ENCODE measurements around the gene TBC1D8B. TPM values are rescaled to one million over a fixed set of nuclear protein-coding genes. Genes with fewer than 3 reads are reported as not detected.
"Not testable (repeated sequence)": the region's sequence is repeated elsewhere in the genome, so short reads cannot be mapped to it uniquely, and the experiment has no call there.

TBC1D8B gene
- total and polyA plus RNA-seq, 5 donors: 1.9 to 6.8 (median 5.5) TPM

DNA sequence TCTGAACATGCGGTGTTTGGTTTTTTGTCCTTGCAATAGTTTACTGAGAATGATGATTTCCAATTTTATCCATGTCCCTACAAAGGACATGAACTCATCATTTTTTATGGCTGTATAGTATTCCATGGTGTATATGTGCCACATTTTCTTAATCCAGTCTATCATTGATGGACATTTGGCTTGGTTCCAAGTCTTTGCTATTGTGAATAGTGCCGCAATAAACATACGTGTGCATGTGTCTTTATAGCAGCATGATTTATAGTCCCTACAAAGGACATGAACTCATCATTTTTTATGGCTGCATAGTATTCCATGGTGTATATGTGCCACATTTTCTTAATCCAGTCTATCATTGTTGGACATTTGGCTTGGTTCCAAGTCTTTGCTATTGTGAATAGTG is 11.6 kb downstream of the TBC1D8B start:
- H3K27me3 ChIP-seq (ENCODE audit: control insufficient read depth, insufficient read depth); DNase-seq; H3K4me3 ChIP-seq (ENCODE audit: low read length); ATAC-seq; intact Hi-C loops (cut with DNase I); H3K4me1 ChIP-seq (ENCODE audit: control insufficient read depth, insufficient read depth, low read length); H3K27ac ChIP-seq (ENCODE audit: low read length); H3K9me3 ChIP-seq (ENCODE audit: control insufficient read depth, low read length): not testable (repeated sequence)
- 97% methylated on average over 3 of the region's 3 CpGs for WGBS

DNA sequence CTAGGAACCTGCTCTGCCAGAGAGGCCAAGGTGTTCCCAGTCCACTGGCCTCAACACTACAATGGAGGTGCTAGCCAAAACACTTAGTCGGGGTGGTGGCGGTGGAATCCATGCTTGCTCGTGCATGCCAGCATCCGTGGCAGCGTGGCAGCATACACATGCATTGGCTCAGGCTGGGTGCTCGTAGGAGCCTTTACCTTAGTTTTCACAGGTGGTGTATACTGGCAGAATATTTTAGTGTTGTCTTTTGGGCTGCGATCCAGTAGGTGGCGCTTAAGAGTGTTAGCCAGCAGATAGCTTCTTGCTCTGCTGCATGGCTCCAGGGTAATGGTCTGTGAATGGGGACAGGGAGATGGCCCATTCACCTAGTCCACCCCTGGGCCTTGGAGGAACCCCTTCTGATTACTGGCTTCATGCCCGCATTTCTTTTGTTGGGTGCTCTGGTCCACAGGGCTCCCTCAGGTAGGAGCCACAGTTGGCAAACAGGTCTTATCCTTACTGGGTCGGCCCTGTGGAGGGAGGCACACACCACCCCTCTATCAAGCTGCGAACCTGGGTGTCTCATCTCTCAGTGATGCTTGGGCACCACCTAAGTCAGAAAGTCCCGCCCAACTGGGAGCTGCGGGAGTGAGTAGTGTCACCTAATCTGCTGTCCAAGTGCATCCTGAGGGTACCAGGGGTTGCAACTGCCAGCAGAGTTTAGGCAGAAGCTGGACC is 60.7 kb downstream of the TBC1D8B start:
- ATAC-seq (no peak), DNase-seq (peak in 1 of 3 donors; percentile 32)
- Histone ChIP-seq H3K27me3 (ENCODE audit: control insufficient read depth, insufficient read depth) (no peaks in the 10 kb centered on the region), H3K27ac (ENCODE audit: low read length) (no peak overlapping the region), H3K9me3 (ENCODE audit: control insufficient read depth, low read length) (no peaks in the 10 kb centered on the region), H3K4me1 (ENCODE audit: control insufficient read depth, insufficient read depth, low read length) (no peaks in the 10 kb centered on the region), H3K4me3 (ENCODE audit: low read length) (no peak overlapping the region)
- WGBS: 78% methylated on average over 13 of the region's 13 CpGs
- intact Hi-C loops (cut with DNase I): no loop called here

DNA sequence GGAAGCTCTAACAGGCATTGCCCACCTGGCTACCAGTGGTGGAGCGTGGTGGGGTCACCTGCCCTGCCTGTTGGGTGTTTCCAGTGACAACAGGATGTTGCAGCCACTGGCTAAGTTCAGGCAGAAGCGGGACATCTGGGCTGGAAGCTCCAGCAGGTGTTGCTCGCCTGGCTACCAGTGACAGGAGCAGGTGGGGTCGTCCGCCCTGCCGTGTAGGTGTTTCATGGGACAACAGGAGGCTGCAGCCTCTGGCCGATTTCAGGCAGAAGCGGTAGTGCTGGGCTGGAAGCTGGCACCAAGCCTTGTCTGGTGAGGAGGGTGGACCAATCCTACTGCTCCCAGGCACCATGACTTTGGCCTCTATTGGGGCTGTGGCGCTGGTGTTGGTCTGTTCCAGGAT is 61.2 kb downstream of the TBC1D8B start:
- ATAC-seq: no peak
- intact Hi-C loops (cut with DNase I): no loop called here
- peak in 1 of 3 donors; percentile 22 for DNase-seq
- H3K9me3 ChIP-seq (ENCODE audit: control insufficient read depth, low read length): no peaks in the 10 kb centered on the region
- no peak overlapping the region for H3K27ac ChIP-seq (ENCODE audit: low read length)
- H3K4me1 ChIP-seq (ENCODE audit: control insufficient read depth, insufficient read depth, low read length): no peaks in the 10 kb centered on the region
- H3K4me3 ChIP-seq (ENCODE audit: low read length): no peak overlapping the region
- 98% methylated on average over 9 of the region's 9 CpGs for WGBS
- H3K27me3 ChIP-seq (ENCODE audit: control insufficient read depth, insufficient read depth): no peaks in the 10 kb centered on the region

DNA sequence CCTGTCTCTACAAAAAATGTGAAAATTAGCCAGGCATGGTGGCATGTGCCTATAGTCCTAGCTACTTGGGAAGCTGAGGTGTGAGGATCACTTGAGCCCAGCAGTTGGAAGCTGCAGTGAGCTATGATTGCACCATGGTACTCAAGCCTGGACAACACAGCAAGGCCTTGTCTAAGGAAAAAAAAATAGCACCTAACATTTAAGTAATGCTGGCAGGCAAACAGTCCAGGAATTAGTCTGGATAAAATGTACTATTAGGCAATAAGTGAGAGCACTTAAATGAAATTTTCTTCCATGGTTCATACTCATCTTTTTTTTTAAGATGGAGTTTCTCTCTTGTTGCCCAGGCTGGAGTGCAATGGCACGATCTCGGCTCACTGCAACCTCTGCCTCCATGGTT is 70.3 kb downstream of the TBC1D8B start:
- H3K4me3 ChIP-seq (ENCODE audit: low read length); H3K4me1 ChIP-seq (ENCODE audit: control insufficient read depth, insufficient read depth, low read length); DNase-seq; H3K27ac ChIP-seq (ENCODE audit: low read length); intact Hi-C loops (cut with DNase I); H3K9me3 ChIP-seq (ENCODE audit: control insufficient read depth, low read length); ATAC-seq; H3K27me3 ChIP-seq (ENCODE audit: control insufficient read depth, insufficient read depth): not testable (repeated sequence)
- WGBS: 100% methylated on average over 2 of the region's 2 CpGs

DNA sequence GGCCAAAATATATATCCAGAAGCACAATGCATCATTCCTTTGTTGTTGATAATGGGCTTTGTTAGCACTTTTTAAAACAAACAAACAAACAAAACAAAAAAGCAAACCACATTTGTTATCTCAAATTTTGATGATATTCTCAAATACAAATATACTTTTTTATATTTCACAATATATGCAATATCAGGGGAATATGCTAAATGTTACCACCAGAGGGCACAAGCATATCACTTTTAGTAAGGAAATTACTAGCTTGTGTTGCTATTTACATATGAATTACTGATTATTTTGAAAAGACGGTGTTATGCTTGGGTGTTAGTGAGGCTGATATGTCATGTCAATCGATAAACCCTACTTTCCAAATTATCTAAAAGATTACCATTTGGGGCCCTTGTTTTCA is 71.6 kb downstream of the TBC1D8B start:
- 82% methylated on average over 2 of the region's 2 CpGs for WGBS

DNA sequence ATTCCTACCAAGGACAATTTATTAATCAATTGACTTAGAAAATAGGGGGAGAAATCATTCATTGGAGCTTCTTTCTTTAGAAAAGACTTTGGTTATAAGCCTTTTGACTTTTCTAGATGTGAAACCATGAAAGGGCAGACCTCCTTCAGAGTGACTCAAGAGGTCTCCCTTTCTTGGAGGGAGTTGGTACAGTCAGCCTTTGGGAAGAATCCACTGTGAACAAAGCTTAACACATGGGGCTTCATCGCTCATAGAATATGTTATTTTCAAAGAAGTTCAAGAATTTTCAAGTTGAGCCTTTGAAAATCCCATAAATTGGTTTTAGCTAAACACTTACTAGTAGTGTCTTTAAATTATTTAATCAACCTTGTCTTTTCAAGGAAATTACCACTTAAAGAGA is 72.7 kb downstream of the TBC1D8B start:
- WGBS: 94% methylated on average over 1 of the region's 1 CpG
- DNase-seq (no peak), ATAC-seq (no peak)
- Histone ChIP-seq H3K9me3 (ENCODE audit: control insufficient read depth, low read length) (no peaks in the 10 kb centered on the region), H3K4me1 (ENCODE audit: control insufficient read depth, insufficient read depth, low read length) (no peaks in the 10 kb centered on the region), H3K4me3 (ENCODE audit: low read length) (no peak overlapping the region), H3K27me3 (ENCODE audit: control insufficient read depth, insufficient read depth) (no peaks in the 10 kb centered on the region), H3K27ac (ENCODE audit: low read length) (no peak overlapping the region)
- intact Hi-C loops (cut with DNase I): no loop called here

More for the DNA sequence above, 71.6 kb downstream of the TBC1D8B start:
- DNase-seq (no peak), ATAC-seq (no peak)
- Histone ChIP-seq H3K4me3 (ENCODE audit: low read length) (no peak overlapping the region), H3K27me3 (ENCODE audit: control insufficient read depth, insufficient read depth) (no peaks in the 10 kb centered on the region), H3K4me1 (ENCODE audit: control insufficient read depth, insufficient read depth, low read length) (no peaks in the 10 kb centered on the region), H3K9me3 (ENCODE audit: control insufficient read depth, low read length) (no peaks in the 10 kb centered on the region), H3K27ac (ENCODE audit: low read length) (no peak overlapping the region)
- intact Hi-C loops (cut with DNase I): no loop called here

DNA sequence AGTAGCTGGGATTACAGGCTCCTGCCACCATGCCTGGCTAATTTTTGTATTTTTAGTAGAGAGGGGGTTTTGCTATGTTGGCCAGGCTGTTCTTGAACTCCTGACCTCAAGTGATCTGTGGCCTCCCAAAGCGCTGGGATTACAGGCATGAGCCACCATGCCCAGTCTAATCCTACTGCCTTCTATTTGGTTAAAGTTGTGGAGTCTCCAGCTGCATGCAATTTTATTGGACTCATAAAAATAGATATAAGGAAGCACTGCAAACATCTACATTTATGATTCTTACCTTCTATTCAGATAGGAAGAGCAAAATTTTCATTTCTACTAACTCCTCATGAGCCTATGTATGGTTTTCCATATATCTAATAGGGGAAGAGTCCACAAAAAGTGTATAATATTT is 87.0 kb downstream of the TBC1D8B start:
- ATAC-seq (no peak), DNase-seq (no peak)
- WGBS: 80% methylated on average over 1 of the region's 1 CpG
- H3K27me3 ChIP-seq (ENCODE audit: control insufficient read depth, insufficient read depth): no peaks in the 10 kb centered on the region
- no peaks in the 10 kb centered on the region for H3K4me1 ChIP-seq (ENCODE audit: control insufficient read depth, insufficient read depth, low read length)
- no peak overlapping the region for H3K4me3 ChIP-seq (ENCODE audit: low read length)
- no peaks in the 10 kb centered on the region for H3K9me3 ChIP-seq (ENCODE audit: control insufficient read depth, low read length)
- H3K27ac ChIP-seq (ENCODE audit: low read length): no peak overlapping the region
- intact Hi-C loops (cut with DNase I): no loop called here

DNA sequence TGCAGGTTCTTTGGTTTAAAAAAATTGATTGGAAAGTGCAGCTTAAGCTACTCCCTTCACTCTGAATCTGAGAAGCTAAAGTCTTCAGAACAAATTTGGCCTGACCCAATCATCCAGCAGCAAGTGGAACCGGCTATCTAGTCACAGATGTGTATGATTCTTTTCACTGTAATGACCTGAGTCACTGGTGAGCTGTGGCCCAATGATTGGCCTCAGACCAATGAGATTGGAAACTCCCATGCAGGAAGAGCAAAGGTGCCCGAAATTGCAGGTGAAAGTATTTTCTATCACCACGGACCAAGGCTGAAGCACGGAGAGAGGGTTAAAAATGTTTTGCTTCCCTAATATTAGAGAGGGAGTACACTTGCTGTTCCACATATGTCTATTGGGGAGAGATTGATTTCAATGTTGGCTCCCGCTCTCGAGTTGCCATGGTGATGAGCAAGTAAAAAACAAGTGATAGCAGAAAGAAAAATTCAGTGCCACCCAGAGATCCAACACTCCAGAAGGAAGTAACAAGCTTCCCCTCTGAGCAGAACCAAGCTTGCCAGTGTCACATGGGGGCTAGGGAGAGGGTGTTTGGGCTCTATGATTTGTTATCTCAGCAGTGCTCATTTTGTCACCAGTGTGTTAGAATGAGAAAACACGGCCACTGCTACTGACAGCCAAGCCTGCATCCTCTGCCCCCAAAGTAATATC is 89.4 kb downstream of the TBC1D8B start:
- DNase-seq (no peak), ATAC-seq (no peak)
- H3K9me3 ChIP-seq (ENCODE audit: control insufficient read depth, low read length): no peaks in the 10 kb centered on the region
- no peak overlapping the region for H3K4me3 ChIP-seq (ENCODE audit: low read length)
- WGBS: 53% methylated on average over 7 of the region's 7 CpGs
- intact Hi-C loops (cut with DNase I): no loop called here
- H3K27ac ChIP-seq (ENCODE audit: low read length): no peak overlapping the region
- H3K4me1 ChIP-seq (ENCODE audit: control insufficient read depth, insufficient read depth, low read length): peaks cover 3% of the 10 kb centered on the region
- no peaks in the 10 kb centered on the region for H3K27me3 ChIP-seq (ENCODE audit: control insufficient read depth, insufficient read depth)

DNA sequence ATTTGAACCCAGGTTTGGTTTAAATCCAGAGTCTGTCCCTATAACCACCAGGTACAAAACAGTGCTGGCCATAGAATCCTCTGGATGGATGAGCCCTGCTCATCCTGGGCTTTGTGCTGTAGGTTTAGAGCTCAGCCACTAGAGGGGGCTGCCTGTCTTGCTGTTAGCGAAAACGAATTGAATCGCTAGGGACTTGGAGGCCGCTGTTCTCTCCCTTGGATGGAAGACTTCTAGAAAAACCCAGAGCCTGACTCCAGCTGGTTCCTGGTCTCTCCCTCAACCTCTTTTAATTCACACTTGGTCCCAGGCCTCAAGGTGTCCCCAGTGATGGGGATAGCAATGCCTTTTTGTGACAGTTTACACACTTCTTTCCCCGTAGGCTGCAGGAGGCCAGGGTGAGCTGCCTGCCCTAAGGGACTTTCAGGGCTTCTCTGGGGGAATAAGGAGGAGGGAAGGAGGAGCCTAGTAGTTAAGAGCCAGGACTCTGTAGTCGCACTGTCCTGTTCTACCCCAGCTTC is 92.0 kb downstream of the TBC1D8B start:
- Histone ChIP-seq H3K27me3 (ENCODE audit: control insufficient read depth, insufficient read depth) (no peaks in the 10 kb centered on the region), H3K27ac (ENCODE audit: low read length) (no peak overlapping the region), H3K9me3 (ENCODE audit: control insufficient read depth, low read length) (no peaks in the 10 kb centered on the region), H3K4me3 (ENCODE audit: low read length) (no peak overlapping the region), H3K4me1 (ENCODE audit: control insufficient read depth, insufficient read depth, low read length) (peaks cover 3% of the 10 kb centered on the region)
- WGBS: 22% methylated on average over 6 of the region's 6 CpGs
- intact Hi-C loops (cut with DNase I): no loop called here
- peak; percentile 81 to 88 for ATAC-seq
- DNase-seq: peak; percentile 34 to 62 (median 59)

DNA sequence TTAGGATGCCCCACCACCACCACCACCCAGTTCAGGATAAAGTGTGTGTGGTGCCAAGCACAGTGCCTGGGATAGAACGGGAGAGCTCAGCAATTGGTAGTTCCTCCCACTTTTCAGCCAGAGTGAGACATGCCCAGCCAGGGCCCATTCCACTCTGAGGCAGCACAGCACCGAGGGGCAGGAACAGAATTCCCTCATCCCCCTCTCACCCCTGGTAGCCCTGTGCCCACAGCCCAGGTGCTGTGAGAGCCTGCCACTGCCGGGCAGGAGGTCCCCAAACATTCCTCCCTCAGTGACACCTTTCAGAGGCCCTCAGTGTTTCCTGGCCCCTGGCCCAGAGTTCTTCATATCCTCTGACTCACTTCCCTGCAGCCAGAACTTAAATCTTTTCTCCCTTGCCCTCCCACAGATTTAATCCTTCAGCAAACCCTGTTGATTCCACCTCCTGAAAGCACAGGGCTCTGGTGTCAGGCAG is 92.5 kb downstream of the TBC1D8B start:
- H3K27me3 ChIP-seq (ENCODE audit: control insufficient read depth, insufficient read depth): no peaks in the 10 kb centered on the region
- no peak overlapping the region for H3K4me3 ChIP-seq (ENCODE audit: low read length)
- intact Hi-C loops (cut with DNase I): loop anchor here in 1 of 4 donors (5.0 kb wide), 1 partner anchor 57 kb away; no protein-coding TSS in a partner anchor
- WGBS: 41% methylated on average over 3 of the region's 3 CpGs
- no peak overlapping the region for H3K27ac ChIP-seq (ENCODE audit: low read length)
- DNase-seq (peak in 2 of 3 donors; percentile 35 to 40), ATAC-seq (peak in 1 of 2 donors; percentile 65)
- H3K9me3 ChIP-seq (ENCODE audit: control insufficient read depth, low read length): no peaks in the 10 kb centered on the region
- H3K4me1 ChIP-seq (ENCODE audit: control insufficient read depth, insufficient read depth, low read length): peaks cover 3% of the 10 kb centered on the region

DNA sequence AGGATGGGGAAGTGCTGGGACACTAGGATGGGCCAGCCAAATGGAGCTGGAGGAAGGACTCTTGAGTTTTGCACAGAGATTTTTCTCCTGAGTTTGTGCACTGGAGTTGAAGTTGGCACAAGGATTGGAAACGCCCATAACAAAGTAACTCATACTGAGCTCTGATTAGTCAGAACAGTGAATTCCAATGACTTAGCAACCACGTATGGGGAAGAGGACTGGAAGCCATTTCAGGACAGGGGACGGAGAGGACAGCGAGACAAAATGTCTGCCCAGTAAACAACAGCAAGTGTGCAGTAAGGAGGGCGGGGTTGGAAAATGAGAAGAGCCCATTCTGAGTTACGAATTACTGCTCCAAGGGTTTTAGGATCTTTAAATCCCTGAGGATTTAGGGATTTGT is 94.8 kb downstream of the TBC1D8B start:
- 82% methylated on average over 6 of the region's 6 CpGs for WGBS
- Histone ChIP-seq H3K4me3 (ENCODE audit: low read length) (no peak overlapping the region), H3K4me1 (ENCODE audit: control insufficient read depth, insufficient read depth, low read length) (peaks cover 3% of the 10 kb centered on the region), H3K27me3 (ENCODE audit: control insufficient read depth, insufficient read depth) (no peaks in the 10 kb centered on the region), H3K27ac (ENCODE audit: low read length) (no peak overlapping the region), H3K9me3 (ENCODE audit: control insufficient read depth, low read length) (no peaks in the 10 kb centered on the region)
- ATAC-seq (no peak), DNase-seq (no peak)
- intact Hi-C loops (cut with DNase I): loop anchor here in 1 of 4 donors (5.0 kb wide), 1 partner anchor 55 kb away; no protein-coding TSS in a partner anchor

Data from right cardiac atrium (tissue), 5 donors.